HepG2 (cell line): ENCODE results near the gene MARCHF5. TPM values are rescaled to one million over a fixed set of nuclear protein-coding genes. Genes with fewer than 3 reads are reported as not detected.

Source experiments
- ATAC-seq: fragments of 200-7000 bp; cut with Tn5 transposase; 3 replicates; pipeline ENCODE4 v1.9.1; 2020; ENCODE audit warnings: mild to moderate bottlenecking, moderate library complexity
- BruUV-seq: library from RNA; stranded (reverse); fragments of 400-500 nt; replicated peaks from 2 replicates; lab custom pipeline; 2021; lab: Mats Ljungman, UMichigan
- CTCF ChIA-PET: fragments of 300-600 bp; formaldehyde crosslinking; extraction: SDS; loops from one replicate; lab custom pipeline; 2021; ENCODE audit warnings: low total read pairs, inconsistent platforms, low intra/inter-chr PET ratio; lab: Yijun Ruan, JAX
- POLR2A ChIA-PET: fragments of 350-600 bp; sonication (Branson Sonifier 250); formaldehyde crosslinking; loops from one replicate; lab custom pipeline; 2020; ENCODE audit warnings: antibody characterized with exemption, inconsistent platforms; lab: Yijun Ruan, JAX
- DNase-seq: peaks from one replicate; pipeline ENCODE4 v3.0.0-alpha.2; 2015; ENCODE audit warnings: low spot score
- FAIRE-seq: peaks from 3 replicates; lab custom pipeline; 2011; peaks lifted over from hg19 to GRCh38; lab: Jason Lieb, UNC
- H2AFZ ChIP-seq: one replicate; pipeline ENCODE4 v1.6.1; 2011; ENCODE audit warnings: low read length, inconsistent platforms
- H3K27ac ChIP-seq: fragments of 300-600 bp; 3 replicates; pipeline ENCODE4 v1.8.0; 2011; ENCODE audit warnings: mixed run types, mild to moderate bottlenecking, mixed read lengths, low read length, inconsistent platforms; ENCODE audit not compliant: insufficient read depth; ENCODE audit errors: extremely low read length
- H3K27me3 ChIP-seq, 2 experiments: fragments of 200-600 bp in 1 of 2; 2 replicates in 1 of 2; 3 replicates in 1 of 2; pipeline versions ENCODE4 v1.6.0 to v1.8.0; 2011; ENCODE audit warnings: low read length in 2 of 2, mild to moderate bottlenecking in 2 of 2, moderate library complexity in 2 of 2, inconsistent platforms in 1 of 2; ENCODE audit not compliant: insufficient read depth in 2 of 2, control insufficient read depth in 1 of 2
- H3K36me3 ChIP-seq, 2 experiments: fragments of 200-600 bp in 1 of 2; replicated peaks in 1 of 2; 2 replicates in 1 of 2; 3 replicates in 1 of 2; pipeline versions ENCODE4 v1.5.1 to v1.8.0; 2011; ENCODE audit warnings: low read length in 2 of 2, inconsistent platforms in 1 of 2; ENCODE audit not compliant: insufficient read depth in 2 of 2, control insufficient read depth in 1 of 2
- H3K4me1 ChIP-seq: 2 replicates; pipeline ENCODE4 v1.5.1; 2012; ENCODE audit warnings: low read length, inconsistent platforms; ENCODE audit not compliant: insufficient read depth
- H3K4me2 ChIP-seq: 2 replicates; pipeline ENCODE4 v1.6.0; 2011; ENCODE audit warnings: low read depth, low read length, inconsistent platforms
- H3K4me3 ChIP-seq, 3 experiments: fragments of 200-600 bp in 1 of 3; sonication (generic), shearing (Covaris generic) in 1 of 3; replicated peaks in 1 of 3; 2 replicates each; pipeline ENCODE4 v1.5.1; 2011 to 2016; ENCODE audit warnings: low read length in 3 of 3, inconsistent platforms in 2 of 3, low read depth in 2 of 3, mild to moderate bottlenecking in 2 of 3, control low read depth in 1 of 3, mixed read lengths in 1 of 3; ENCODE audit not compliant: insufficient read depth in 1 of 3
- H3K79me2 ChIP-seq: one replicate; pipeline ENCODE4 v1.6.1; 2011; ENCODE audit warnings: low read length, inconsistent platforms; ENCODE audit not compliant: insufficient read depth
- H3K9ac ChIP-seq: 2 replicates; pipeline ENCODE4 v1.6.0; 2011; ENCODE audit warnings: mild to moderate bottlenecking, low read depth, low read length, inconsistent platforms; ENCODE audit not compliant: insufficient read depth
- H3K9me3 ChIP-seq: 2 replicates; pipeline ENCODE4 v1.5.1; 2012; ENCODE audit warnings: mild to moderate bottlenecking, low read length
- H4K20me1 ChIP-seq: 2 replicates; pipeline ENCODE4 v1.6.0; 2011; ENCODE audit warnings: inconsistent platforms, mild to moderate bottlenecking, low read length, moderate library complexity; ENCODE audit not compliant: insufficient read depth
- HOXA3 ChIP-seq: sonication (generic); formaldehyde crosslinking; IDR thresholded peaks from 2 replicates; pipeline ENCODE4 v1.5.0; 2020; ENCODE audit warnings: missing genetic modification reagents
- MTF2 ChIP-seq: sonication (generic); formaldehyde crosslinking; IDR thresholded peaks from 2 replicates; pipeline ENCODE4 v1.5.0; 2020; ENCODE audit warnings: missing genetic modification reagents, borderline replicate concordance
- RXRA ChIP-seq: sonication (generic); formaldehyde crosslinking; IDR thresholded peaks from 2 replicates; pipeline ENCODE4 v1.5.1; 2020; ENCODE audit warnings: missing genetic modification reagents
- SMAD1 ChIP-seq: sonication (generic); formaldehyde crosslinking; IDR thresholded peaks from 2 replicates; pipeline ENCODE4 v1.4.0; 2020; ENCODE audit warnings: missing genetic modification reagents, low read depth, mild to moderate bottlenecking, borderline replicate concordance
- WGBS: methylation state at CpG from one replicate; pipeline ENCODE4 v1.1.6; 2017; ENCODE audit warnings: low lambda C conversion rate; 5-methylcytosine and 5-hydroxymethylcytosine counted together
- in situ Hi-C: cut with HindIII; loops from 2 replicates; pipeline ENCODE4 v1.10.0; 2017; ENCODE audit warnings: low pct_unique_long_range_greater_than_20kb; ENCODE audit not compliant: extremely low pct_ligation_motif_present
- intact Hi-C: fragments of 100-400 bp; cut with micrococcal nuclease; formaldehyde crosslinking; loops from one replicate; pipeline ENCODE4 v1.10.0; 2022; ENCODE audit not compliant: unreplicated experiment
- polyA plus RNA-seq, 8 experiments: library from polyadenylated mRNA; depleted of rRNA in 3 of 8; stranded (reverse) in 7 of 8; unstranded in 1 of 8; fragments of >200 nt; fragmentation: Illumina TruSeq in 4 of 8; extraction: Trizol in 4 of 8; gene quantifications; 2 replicates each; pipeline versions ENCODE4 v1.2.1 to v1.2.3, GENCODE V29; 2011 to 2016; ENCODE audit warnings: low read depth in 4 of 8, missing spikeins in 1 of 8, mixed read lengths in 1 of 8; ENCODE audit not compliant: insufficient read depth in 1 of 8
- total RNA-seq, 5 experiments: library from RNA; depleted of rRNA; stranded (reverse); fragments of >200 nt; fragmentation: Illumina TruSeq; extraction: Trizol; gene quantifications; 2 replicates each; pipeline ENCODE4 v1.2.3, GENCODE V29; 2016; ENCODE audit warnings: low read depth in 1 of 5
- TF ChIP-seq, protein P1 (sequence below): sonication (generic); formaldehyde crosslinking; IDR thresholded peaks from 2 replicates; pipeline ENCODE4 v1.9.0; 2021; ENCODE audit warnings: missing genetic modification reagents, borderline replicate concordance
- TF ChIP-seq, protein P2 (sequence below): sonication (generic); formaldehyde crosslinking; IDR thresholded peaks from 2 replicates; pipeline ENCODE4 v1.5.1; 2020; ENCODE audit warnings: mild to moderate bottlenecking, missing genetic modification reagents, moderate library complexity

MARCHF5 gene
- total and polyA plus RNA-seq, 2 of the 13 experiments (the other 11 are each of a cell fraction or from before 2014, with no cell fraction given), result 19.4 to 21.0 TPM

DNA sequence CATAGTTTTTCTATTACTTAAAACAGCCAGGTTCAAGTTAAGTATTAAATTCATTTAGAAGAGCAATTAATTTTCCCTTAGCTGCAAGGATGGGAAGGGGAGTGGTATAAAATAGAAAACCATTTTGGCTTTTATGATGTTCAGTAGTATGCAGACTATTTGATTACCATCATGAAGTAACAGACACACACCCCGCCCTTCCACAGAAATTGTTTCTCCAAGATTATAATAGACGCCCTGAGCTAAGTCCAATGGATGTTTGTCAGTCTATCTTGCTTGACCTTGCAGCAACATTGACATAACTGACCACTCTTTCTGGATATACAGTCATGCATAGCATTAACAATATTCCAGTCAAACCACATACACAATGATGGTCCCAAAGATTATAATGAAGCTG lies 42.4 kb upstream of the MARCHF5 start:
- no peaks in the 10 kb centered on the region for H3K79me2 ChIP-seq
- no peak overlapping the region for H3K9ac ChIP-seq
- no peaks in the 10 kb centered on the region for H4K20me1 ChIP-seq
- no peaks in the 10 kb centered on the region for H3K27me3 ChIP-seq
- TF ChIP-seq, protein P1, sequence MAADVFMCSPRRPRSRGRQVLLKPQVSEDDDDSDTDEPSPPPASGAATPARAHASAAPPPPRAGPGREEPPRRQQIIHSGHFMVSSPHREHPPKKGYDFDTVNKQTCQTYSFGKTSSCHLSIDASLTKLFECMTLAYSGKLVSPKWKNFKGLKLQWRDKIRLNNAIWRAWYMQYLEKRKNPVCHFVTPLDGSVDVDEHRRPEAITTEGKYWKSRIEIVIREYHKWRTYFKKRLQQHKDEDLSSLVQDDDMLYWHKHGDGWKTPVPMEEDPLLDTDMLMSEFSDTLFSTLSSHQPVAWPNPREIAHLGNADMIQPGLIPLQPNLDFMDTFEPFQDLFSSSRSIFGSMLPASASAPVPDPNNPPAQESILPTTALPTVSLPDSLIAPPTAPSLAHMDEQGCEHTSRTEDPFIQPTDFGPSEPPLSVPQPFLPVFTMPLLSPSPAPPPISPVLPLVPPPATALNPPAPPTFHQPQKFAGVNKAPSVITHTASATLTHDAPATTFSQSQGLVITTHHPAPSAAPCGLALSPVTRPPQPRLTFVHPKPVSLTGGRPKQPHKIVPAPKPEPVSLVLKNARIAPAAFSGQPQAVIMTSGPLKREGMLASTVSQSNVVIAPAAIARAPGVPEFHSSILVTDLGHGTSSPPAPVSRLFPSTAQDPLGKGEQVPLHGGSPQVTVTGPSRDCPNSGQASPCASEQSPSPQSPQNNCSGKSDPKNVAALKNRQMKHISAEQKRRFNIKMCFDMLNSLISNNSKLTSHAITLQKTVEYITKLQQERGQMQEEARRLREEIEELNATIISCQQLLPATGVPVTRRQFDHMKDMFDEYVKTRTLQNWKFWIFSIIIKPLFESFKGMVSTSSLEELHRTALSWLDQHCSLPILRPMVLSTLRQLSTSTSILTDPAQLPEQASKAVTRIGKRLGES (CRISPR knock-in tag), result no peak
- TF ChIP-seq, protein P2, sequence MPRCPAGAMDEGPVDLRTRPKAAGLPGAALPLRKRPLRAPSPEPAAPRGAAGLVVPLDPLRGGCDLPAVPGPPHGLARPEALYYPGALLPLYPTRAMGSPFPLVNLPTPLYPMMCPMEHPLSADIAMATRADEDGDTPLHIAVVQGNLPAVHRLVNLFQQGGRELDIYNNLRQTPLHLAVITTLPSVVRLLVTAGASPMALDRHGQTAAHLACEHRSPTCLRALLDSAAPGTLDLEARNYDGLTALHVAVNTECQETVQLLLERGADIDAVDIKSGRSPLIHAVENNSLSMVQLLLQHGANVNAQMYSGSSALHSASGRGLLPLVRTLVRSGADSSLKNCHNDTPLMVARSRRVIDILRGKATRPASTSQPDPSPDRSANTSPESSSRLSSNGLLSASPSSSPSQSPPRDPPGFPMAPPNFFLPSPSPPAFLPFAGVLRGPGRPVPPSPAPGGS (CRISPR knock-in tag), result no peak
- no peak overlapping the region for H3K4me2 ChIP-seq
- H3K36me3 ChIP-seq, result no peaks in the 10 kb centered on the region
- FAIRE-seq, result no peak
- POLR2A ChIA-PET, result no interaction called here
- no peak for DNase-seq
- BruUV-seq, result no TSS peak
- ATAC-seq, result no peak
- 93% methylated on average over 2 of the region's 2 CpGs for WGBS
- H2AFZ ChIP-seq, result no peak overlapping the region
- intact Hi-C loops, result no loop called here
- in situ Hi-C loops, result no loop called here
- no peak overlapping the region for H3K27ac ChIP-seq
- no peaks in the 10 kb centered on the region for H3K9me3 ChIP-seq
- H3K4me3 ChIP-seq, result no peak overlapping the region
- no peaks in the 10 kb centered on the region for H3K4me1 ChIP-seq
- CTCF ChIA-PET, result no interaction called here

DNA sequence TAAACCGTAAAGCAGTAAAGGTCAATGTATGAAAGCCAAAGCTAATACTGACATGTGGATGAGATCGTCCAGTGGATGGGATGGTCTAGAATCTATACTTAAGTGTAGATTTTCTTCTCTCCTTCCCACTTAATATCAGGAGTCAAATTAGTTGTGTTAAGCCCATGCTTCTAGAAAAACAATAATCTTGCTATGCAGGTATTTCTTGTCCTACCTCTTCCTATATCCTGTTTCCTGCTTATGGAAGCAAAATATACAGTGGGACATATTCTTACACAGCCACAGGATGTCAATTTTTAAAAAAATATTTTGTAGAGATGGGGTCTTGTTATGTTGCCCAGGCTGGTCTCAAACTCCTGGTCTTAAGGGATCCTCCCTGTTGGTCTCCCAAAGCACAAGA lies 27.6 kb upstream of the MARCHF5 start:
- no peak overlapping the region for H2AFZ ChIP-seq
- CTCF ChIA-PET, result no interaction called here
- no peaks in the 10 kb centered on the region for H4K20me1 ChIP-seq
- H3K27ac ChIP-seq, result no peak overlapping the region
- no TSS peak for BruUV-seq
- ATAC-seq (no peak), FAIRE-seq (no peak), DNase-seq (no peak)
- H3K9me3 ChIP-seq, result no peaks in the 10 kb centered on the region
- no peaks in the 10 kb centered on the region for H3K27me3 ChIP-seq
- no peak overlapping the region for H3K9ac ChIP-seq
- H3K79me2 ChIP-seq, result no peaks in the 10 kb centered on the region
- in situ Hi-C loops, result no loop called here
- H3K4me1 ChIP-seq, result no peaks in the 10 kb centered on the region
- intact Hi-C loops, result no loop called here
- POLR2A ChIA-PET, result no interaction called here
- H3K4me2 ChIP-seq, result no peak overlapping the region
- WGBS, result 97% methylated on average over 2 of the region's 2 CpGs
- H3K4me3 ChIP-seq, result no peak overlapping the region
- TF ChIP-seq MTF2 (CRISPR knock-in tag), result no peak
- TF ChIP-seq HOXA3 (CRISPR knock-in tag), result no peak
- TF ChIP-seq RXRA (CRISPR knock-in tag), result no peak
- no peak for TF ChIP-seq SMAD1 (CRISPR knock-in tag)
- H3K36me3 ChIP-seq, result no peaks in the 10 kb centered on the region
